Activated T-helper 2 cell treated with anti-CD3 and anti-CD28 coated beads, Interferon-gamma antibody, Interleukin-2, Interleukin-4, amounts not matched to agents 10 μg/mL and 5 μg/mL and 100 μg/mL, durations not matched to agents 14 hours and 24 hours and 36 hours (primary cell): ENCODE data around the gene PPM1N. TPM values are rescaled to one million over a fixed set of nuclear protein-coding genes. Genes with fewer than 3 reads are reported as not detected.

Source experiments
- DNase-seq: peaks from one replicate; pipeline ENCODE4 v3.0.0; 2021; ENCODE audit warnings: low spot score
- H3K27ac Mint-ChIP-seq: one replicate; pipeline ENCODE4 v1.8.0; 2021; ENCODE audit warnings: mixed read lengths
- H3K27me3 Mint-ChIP-seq: one replicate; pipeline ENCODE4 v1.8.0; 2021; ENCODE audit warnings: low read depth, mixed read lengths
- H3K36me3 Mint-ChIP-seq: one replicate; pipeline ENCODE4 v1.8.0; 2021; ENCODE audit warnings: low read depth, mixed read lengths
- H3K4me1 Mint-ChIP-seq: one replicate; pipeline ENCODE4 v1.8.0; 2021; ENCODE audit warnings: low read depth, mixed read lengths
- H3K4me3 Mint-ChIP-seq: one replicate; pipeline ENCODE4 v1.8.0; 2021; ENCODE audit warnings: low read depth, mild to moderate bottlenecking, moderate library complexity, mixed read lengths
- H3K9me3 Mint-ChIP-seq: one replicate; pipeline ENCODE4 v1.8.0; 2021; ENCODE audit warnings: mixed read lengths
- intact Hi-C: fragments of 100-400 bp; cut with micrococcal nuclease; formaldehyde crosslinking; loops from one replicate; pipeline ENCODE4 v1.15.1; 2023
- total RNA-seq: library from RNA; stranded (reverse); gene quantifications from 2 replicates; pipeline ENCODE4 v1.2.3, GENCODE V29; 2022

PPM1N gene, protein sequence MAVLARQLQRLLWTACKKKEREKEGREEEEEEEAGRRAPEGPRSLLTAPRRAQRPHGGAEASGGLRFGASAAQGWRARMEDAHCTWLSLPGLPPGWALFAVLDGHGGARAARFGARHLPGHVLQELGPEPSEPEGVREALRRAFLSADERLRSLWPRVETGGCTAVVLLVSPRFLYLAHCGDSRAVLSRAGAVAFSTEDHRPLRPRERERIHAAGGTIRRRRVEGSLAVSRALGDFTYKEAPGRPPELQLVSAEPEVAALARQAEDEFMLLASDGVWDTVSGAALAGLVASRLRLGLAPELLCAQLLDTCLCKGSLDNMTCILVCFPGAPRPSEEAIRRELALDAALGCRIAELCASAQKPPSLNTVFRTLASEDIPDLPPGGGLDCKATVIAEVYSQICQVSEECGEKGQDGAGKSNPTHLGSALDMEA
- total RNA-seq: 2.5 and 3.1 TPM in 2 replicates

DNA sequence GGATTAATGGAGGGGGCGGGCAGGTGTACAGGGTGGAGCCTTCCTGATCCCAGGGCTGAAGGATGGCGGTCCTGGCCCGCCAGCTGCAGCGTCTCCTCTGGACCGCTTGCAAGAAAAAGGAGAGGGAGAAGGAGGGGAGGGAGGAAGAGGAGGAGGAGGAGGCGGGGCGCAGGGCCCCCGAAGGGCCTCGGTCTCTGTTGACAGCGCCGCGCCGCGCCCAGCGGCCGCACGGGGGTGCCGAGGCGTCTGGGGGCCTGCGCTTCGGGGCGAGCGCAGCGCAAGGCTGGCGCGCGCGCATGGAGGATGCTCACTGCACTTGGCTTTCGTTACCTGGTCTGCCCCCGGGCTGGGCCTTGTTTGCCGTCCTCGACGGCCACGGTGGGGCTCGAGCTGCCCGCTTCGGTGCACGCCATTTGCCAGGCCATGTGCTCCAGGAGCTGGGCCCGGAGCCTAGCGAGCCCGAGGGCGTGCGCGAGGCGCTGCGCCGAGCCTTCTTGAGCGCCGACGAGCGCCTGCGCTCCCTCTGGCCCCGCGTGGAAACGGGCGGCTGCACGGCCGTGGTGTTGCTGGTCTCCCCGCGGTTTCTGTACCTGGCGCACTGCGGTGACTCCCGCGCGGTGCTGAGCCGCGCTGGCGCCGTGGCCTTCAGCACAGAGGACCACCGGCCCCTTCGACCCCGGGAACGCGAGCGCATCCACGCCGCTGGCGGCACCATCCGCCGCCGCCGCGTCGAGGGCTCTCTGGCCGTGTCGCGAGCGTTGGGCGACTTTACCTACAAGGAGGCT is at the start of gene PPM1N:
PPM1N (plus strand) TSS at position 33 of the 785 bp plus-strand sequence; CDS start at position 63, 30 bp downstream.
- H3K4me1 Mint-ChIP-seq: peaks cover 32% of the 10 kb centered on the region
- peak within 1 kb of the TSS; percentile 34 for H3K27ac Mint-ChIP-seq
- DNase-seq: peak; percentile 55
- no peaks in the 10 kb centered on the region for H3K36me3 Mint-ChIP-seq
- no peaks in the 10 kb centered on the region for H3K9me3 Mint-ChIP-seq
- peaks cover 24% of the 10 kb centered on the region for H3K27me3 Mint-ChIP-seq
- H3K4me3 Mint-ChIP-seq: peak within 1 kb of the TSS; percentile 80
- intact Hi-C loops: no loop called here

DNA sequence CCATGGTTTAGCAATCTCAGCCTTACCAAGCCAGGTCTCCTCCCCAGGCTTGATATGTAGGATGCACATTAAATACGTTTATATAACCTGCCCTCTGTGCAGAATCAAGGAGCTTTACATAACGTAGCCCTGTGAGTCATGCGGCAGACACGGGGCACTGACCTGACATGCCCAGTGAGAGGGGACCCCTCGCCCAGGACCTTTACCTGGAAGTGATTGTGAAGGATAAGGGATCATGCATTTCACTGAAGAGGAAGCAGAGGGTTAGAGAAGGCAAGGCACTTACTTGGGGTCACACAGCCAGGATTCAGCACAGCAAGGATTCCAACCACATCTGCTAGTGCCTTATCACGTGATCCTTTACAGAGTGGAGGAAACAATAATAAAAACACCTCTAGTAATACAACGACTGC is 49.4 kb upstream of the PPM1N start:
- intact Hi-C loops: no loop called here

DNA sequence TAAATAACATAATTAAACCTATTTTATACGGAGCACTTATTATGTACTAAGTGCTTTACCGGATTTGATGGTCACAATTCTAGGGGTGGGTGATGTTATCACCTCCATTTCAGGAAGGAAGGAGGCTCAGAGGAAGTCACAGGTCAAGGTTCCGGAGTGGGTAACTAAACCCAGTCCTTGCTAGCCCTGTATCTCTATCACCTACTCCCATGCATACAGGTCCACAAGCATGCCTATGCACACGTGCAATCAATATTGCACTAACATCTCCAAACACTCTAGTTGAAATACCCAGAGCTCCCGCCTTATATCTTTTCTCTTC is 48.3 kb upstream of the PPM1N start:
- peak overlapping the region; percentile 88 for H3K4me3 Mint-ChIP-seq
- H3K4me1 Mint-ChIP-seq: peaks cover 40% of the 10 kb centered on the region
- H3K9me3 Mint-ChIP-seq: no peaks in the 10 kb centered on the region
- no peaks in the 10 kb centered on the region for H3K36me3 Mint-ChIP-seq
- peaks cover 4% of the 10 kb centered on the region for H3K27me3 Mint-ChIP-seq
- H3K27ac Mint-ChIP-seq: peak overlapping the region; percentile 92
- intact Hi-C loops: no loop called here
- DNase-seq: no peak

More for the DNA sequence above, 49.4 kb upstream of the PPM1N start:
- peak overlapping the region; percentile 60 for H3K27ac Mint-ChIP-seq
- no peak for DNase-seq
- no peaks in the 10 kb centered on the region for H3K36me3 Mint-ChIP-seq
- no peaks in the 10 kb centered on the region for H3K9me3 Mint-ChIP-seq
- H3K4me3 Mint-ChIP-seq: peak overlapping the region; percentile 61
- peaks cover 4% of the 10 kb centered on the region for H3K27me3 Mint-ChIP-seq
- H3K4me1 Mint-ChIP-seq: peaks cover 39% of the 10 kb centered on the region

DNA sequence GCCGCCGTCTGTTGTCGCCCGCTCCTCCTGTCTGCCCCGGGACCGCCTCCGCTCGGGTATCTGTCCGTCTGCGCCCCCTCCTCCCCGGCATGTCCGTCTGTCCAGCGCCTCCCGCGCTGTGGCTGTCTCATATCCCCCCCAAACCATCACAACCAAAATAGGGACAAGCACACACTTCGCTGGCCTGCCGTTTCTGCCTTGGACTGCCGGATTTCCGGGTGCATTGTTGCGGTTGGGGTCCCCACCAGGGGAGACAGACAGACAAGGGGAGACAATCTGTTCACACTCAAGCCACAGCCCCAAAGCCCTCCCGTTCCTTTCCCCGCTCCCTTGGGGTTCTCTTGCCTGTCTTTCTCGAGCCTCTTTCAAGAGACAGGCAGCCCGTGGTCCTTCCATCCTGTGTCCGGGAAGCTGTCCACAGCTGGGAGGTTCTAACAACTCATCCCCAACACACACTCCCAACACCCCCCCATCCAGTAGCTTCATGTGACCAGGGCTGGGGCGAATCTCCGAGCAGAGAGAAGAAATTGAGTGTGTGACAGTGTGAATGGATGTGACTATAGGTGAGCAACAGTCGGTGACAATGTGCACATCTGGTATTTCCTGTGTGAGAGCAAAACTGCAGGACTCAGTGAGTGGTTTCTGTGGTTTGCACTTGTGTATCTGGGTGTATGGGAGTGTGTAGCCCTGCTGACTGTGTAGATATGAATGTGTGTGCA is 47.0 kb upstream of the PPM1N start:
- peak; percentile 55 for DNase-seq
- peak overlapping the region; percentile 78 for H3K4me3 Mint-ChIP-seq
- no peaks in the 10 kb centered on the region for H3K36me3 Mint-ChIP-seq
- no peaks in the 10 kb centered on the region for H3K9me3 Mint-ChIP-seq
- H3K27ac Mint-ChIP-seq: peak overlapping the region; percentile 83
- intact Hi-C loops: loop anchor here (1.0 kb wide), 3 partner anchors 16 to 81 kb away; partner anchors contain the start of genes ERCC2 and FOSB
- H3K4me1 Mint-ChIP-seq: peaks cover 47% of the 10 kb centered on the region
- H3K27me3 Mint-ChIP-seq: peaks cover 4% of the 10 kb centered on the region

DNA sequence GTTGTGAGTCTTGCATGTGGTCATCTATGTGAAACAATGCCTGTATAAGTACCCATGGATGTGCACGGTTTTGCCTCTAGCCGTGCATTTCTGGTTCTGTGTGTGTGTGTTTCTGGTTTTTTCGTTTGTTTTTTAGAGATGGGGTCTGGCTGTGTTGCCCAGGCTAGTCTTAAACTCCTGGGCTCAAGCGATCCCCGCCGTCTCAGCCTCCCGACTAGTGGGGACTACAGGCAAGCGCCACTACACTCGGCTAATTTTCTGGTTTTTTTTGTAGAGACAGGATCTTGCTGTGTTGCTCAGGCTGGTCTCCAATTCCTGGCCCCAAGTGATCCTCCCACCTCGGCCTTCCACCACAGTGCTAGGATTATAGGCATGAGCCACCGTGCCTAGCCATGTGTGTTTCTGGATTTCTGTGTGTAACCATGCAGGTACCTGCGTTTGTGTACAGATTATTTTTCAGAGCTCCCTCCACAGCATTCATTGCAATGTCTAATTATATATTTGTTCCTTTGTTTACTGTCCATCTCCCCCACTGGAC is 46.3 kb upstream of the PPM1N start:
- H3K4me1 Mint-ChIP-seq: peaks cover 47% of the 10 kb centered on the region
- peaks cover 4% of the 10 kb centered on the region for H3K27me3 Mint-ChIP-seq
- peak overlapping the region; percentile 78 for H3K4me3 Mint-ChIP-seq
- peak overlapping the region; percentile 83 for H3K27ac Mint-ChIP-seq
- intact Hi-C loops: loop anchor here (1.0 kb wide), 3 partner anchors 15 to 82 kb away; partner anchors contain the start of genes ERCC2 and FOSB
- no peaks in the 10 kb centered on the region for H3K9me3 Mint-ChIP-seq
- DNase-seq: no peak
- H3K36me3 Mint-ChIP-seq: no peaks in the 10 kb centered on the region

DNA sequence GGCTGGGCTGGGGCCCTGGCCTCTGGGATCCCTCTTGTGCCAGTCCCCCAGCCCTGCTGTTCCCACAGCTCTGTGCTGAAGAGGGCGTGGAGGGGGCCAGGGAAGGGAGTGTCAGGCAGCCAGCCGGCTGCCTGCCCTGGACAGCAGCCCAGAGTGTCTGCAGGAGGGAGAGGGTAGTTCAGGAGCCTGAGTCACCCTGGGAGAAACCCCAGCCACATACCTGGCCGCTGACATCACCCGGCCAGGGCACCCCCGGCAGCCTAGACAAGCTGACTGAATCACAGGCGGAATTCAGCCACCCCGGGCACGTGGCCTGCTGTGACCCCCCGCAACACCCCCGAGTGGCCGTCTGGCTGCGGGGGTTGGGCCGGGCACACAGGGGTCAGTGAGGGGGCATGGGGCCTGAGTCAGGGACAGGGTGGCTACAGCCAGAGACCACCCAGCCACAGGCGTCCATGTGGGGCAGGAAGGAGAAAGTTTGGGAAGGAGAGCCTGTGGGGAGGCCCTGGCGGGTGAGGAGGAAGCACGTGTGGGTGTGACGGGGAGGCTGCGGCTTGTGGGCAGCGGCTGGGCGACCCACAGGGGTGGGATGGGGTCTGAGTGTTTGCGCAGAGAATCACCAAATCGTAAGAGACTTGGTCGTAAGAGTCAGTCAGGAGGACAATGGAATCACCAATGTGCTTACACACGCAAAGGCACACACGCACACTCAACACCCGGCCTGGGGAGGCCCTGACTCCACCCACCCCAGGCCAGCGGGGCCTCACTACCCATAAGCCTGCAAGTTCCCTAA is 42.3 kb upstream of the PPM1N start:
- no peaks in the 10 kb centered on the region for H3K9me3 Mint-ChIP-seq
- peak overlapping the region; percentile 74 for H3K27ac Mint-ChIP-seq
- intact Hi-C loops: no loop called here
- no peak overlapping the region for H3K4me3 Mint-ChIP-seq
- DNase-seq: no peak
- H3K36me3 Mint-ChIP-seq: no peaks in the 10 kb centered on the region
- peaks cover 31% of the 10 kb centered on the region for H3K4me1 Mint-ChIP-seq
- peaks cover 4% of the 10 kb centered on the region for H3K27me3 Mint-ChIP-seq

DNA sequence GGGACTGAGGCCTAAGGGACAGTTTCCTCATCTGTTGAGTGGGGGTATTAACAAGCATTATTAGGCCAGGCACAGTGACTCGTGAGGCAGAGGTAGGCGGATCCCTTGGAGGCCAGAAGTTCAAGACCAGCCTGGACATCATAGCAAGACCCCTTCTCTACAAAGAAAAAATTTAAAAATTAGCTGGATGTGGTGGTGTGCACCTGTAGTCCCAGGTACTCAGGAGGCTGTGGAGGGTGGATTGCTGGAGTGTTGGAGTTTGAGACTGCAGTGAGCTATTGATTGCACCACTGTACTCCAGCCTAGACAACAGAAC is 41.8 kb upstream of the PPM1N start:
- Mint-ChIP-seq H3K4me3 (no peak overlapping the region), H3K4me1 (peaks cover 26% of the 10 kb centered on the region), H3K27me3 (peaks cover 4% of the 10 kb centered on the region), H3K36me3 (no peaks in the 10 kb centered on the region), H3K9me3 (no peaks in the 10 kb centered on the region), H3K27ac (no peak overlapping the region)
- DNase-seq: no peak
- intact Hi-C loops: no loop called here

DNA sequence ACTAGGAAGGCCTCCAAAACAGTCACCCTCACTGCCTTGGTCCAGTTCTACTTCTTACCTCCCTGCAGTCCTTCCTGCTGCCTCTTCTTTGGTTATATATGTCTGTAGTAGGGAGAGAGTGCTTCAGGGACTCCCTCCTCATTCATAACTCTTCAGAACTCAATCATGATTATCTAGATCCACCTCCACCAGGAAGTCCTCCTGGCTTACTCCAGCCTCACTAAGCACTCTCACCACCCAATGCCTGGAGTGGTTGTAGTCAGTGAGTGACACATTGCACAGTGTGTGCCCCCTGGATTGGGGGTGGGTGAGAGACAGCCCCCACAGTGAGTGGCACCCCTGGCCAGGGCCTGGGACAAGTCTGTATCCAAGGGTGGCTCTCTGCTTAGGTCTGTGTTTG is 40.5 kb upstream of the PPM1N start:
- Mint-ChIP-seq H3K27ac (peak overlapping the region; percentile 1), H3K4me1 (peaks cover 17% of the 10 kb centered on the region), H3K27me3 (peaks cover 3% of the 10 kb centered on the region), H3K36me3 (no peaks in the 10 kb centered on the region), H3K9me3 (no peaks in the 10 kb centered on the region), H3K4me3 (no peak overlapping the region)
- no peak for DNase-seq
- intact Hi-C loops: no loop called here

DNA sequence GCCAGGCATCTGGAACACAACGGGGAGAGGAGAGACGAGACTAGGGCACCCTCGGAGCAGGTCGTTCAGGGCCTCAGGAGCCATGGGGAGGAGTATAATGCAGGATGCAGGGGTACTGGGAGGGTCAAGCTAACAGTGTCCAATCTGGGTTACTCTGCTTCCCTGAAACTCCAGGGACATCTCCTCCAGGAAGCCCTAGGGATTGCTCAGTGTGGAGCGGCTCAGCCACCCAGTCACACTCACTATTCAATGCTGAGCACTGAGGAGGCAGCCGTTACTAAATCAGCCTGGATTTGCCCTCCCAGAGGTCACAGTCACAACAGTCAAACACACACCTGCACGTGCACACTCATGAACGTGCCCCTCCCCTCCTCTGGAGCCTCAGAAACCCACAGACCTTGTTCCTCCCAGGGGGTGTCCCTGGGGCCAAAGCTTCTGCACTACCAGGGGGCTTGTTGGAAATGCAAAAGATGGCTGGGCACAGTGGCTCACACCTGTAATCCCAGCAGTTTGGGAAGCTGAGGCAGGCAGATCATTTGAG is 37.4 kb upstream of the PPM1N start:
- H3K27ac Mint-ChIP-seq: no peak overlapping the region
- peaks cover 10% of the 10 kb centered on the region for H3K27me3 Mint-ChIP-seq
- no peak for DNase-seq
- H3K9me3 Mint-ChIP-seq: no peaks in the 10 kb centered on the region
- H3K36me3 Mint-ChIP-seq: no peaks in the 10 kb centered on the region
- peaks cover 7% of the 10 kb centered on the region for H3K4me1 Mint-ChIP-seq
- H3K4me3 Mint-ChIP-seq: no peak overlapping the region
- intact Hi-C loops: no loop called here

DNA sequence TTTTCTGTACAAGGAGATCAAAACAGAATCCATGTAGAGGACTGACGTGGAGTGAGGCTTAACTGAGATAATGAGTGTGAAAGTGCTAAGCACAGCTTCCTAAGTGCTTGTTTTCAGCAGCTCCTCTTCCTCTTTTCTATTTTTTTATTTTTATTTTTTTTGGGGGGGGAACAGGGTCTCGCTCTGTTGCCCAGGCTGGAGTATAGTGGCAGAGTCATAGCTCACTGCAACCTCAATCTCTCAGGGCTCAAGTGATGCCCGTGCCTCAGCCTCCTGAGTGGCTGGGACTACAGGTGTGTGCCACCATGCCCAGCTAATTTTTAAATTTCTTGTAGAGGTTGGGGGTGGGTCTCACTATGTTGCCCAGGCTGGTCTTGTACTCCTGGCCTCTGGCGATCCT is 36.1 kb upstream of the PPM1N start:
- Mint-ChIP-seq H3K36me3 (no peaks in the 10 kb centered on the region), H3K9me3 (no peaks in the 10 kb centered on the region), H3K4me3 (no peak overlapping the region), H3K4me1 (peaks cover 2% of the 10 kb centered on the region), H3K27ac (no peak overlapping the region), H3K27me3 (peaks cover 16% of the 10 kb centered on the region)
- DNase-seq: no peak
- intact Hi-C loops: no loop called here

DNA sequence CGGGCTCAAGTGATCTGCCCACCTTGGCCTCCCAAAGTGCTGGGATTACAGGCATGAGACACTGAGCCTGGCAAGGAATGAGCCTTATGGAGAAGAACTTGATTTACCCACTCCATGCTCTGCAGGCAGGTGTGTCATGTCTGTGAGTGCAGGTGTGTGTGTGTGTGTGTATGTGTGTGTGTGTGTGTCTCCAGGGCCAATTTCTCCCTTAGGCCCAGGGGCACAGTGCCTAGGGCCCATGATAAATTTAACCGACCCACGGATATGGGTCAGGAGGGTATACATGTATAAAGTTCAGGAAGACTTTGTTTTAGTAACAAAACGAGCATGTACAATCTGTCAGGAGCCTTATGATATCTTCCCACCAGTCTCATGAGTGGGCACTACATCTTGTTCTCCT is 35.0 kb upstream of the PPM1N start:
- DNase-seq: no peak
- Mint-ChIP-seq H3K4me3 (no peak overlapping the region), H3K27ac (no peak overlapping the region), H3K36me3 (no peaks in the 10 kb centered on the region), H3K27me3 (peaks cover 17% of the 10 kb centered on the region), H3K9me3 (no peaks in the 10 kb centered on the region), H3K4me1 (peaks cover 4% of the 10 kb centered on the region)
- intact Hi-C loops: no loop called here

DNA sequence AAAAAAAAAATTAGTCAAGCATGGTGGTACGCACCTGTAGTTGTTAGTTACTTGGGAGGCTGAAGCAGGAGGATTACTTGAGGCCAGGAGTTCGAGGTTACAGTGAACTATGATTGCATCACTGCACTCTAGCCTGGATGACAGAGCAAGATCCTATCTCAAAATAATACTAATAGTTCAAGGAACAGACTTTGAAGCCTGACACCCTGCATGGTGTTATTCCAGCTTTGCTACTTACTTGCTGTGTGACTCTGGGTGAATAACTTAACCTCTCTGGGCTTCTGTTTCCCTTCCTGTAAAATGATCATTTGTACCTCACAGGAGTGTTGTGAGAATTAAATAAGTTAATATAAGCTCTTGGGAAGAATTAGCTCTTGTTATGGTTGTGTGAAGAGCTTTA is 34.0 kb upstream of the PPM1N start:
- peaks cover 17% of the 10 kb centered on the region for H3K27me3 Mint-ChIP-seq
- H3K27ac Mint-ChIP-seq: no peak overlapping the region
- no peaks in the 10 kb centered on the region for H3K36me3 Mint-ChIP-seq
- peaks cover 7% of the 10 kb centered on the region for H3K4me1 Mint-ChIP-seq
- no peak for DNase-seq
- H3K4me3 Mint-ChIP-seq: no peak overlapping the region
- no peaks in the 10 kb centered on the region for H3K9me3 Mint-ChIP-seq
- intact Hi-C loops: no loop called here
